ENCODE measurements around the gene MEAF6.

GRCh38 chr1:37540036-37540785, 25.6 kb upstream of the MEAF6 start:
- TF ChIP-seq POLR2AphosphoS5 (IDR thresholded peaks at IDR 0.05) (no peak), CTCF (IDR thresholded peaks at IDR 0.05) (no peak)

Data from breast epithelium (tissue), 3 donors.